ENCODE results near the gene PTPRK.

The PTPRK gene

GRCh38 chr6:128249429-128249828 is 271.0 kb downstream of the PTPRK start:
- H3K4me3 ChIP-seq (ENCODE audit: low read length in 2 of 2) = no peak overlapping the region
- no peaks in the 10 kb centered on the region for H3K9me3 ChIP-seq (replicated peaks in 1 of 2; ENCODE audit: control insufficient read depth in 2 of 2, insufficient read depth in 1 of 2, low read depth in 1 of 2, low read length in 2 of 2)
- no peak overlapping the region for H3K23ac ChIP-seq (ENCODE audit: low read depth, low read length, poor library complexity)
- H3K36me3 ChIP-seq (replicated peaks in 1 of 2; ENCODE audit: control insufficient read depth in 2 of 2, insufficient read depth in 2 of 2, low read length in 2 of 2) = no peaks in the 10 kb centered on the region
- H3K27ac ChIP-seq (replicated peaks; ENCODE audit: low read length) = no peak overlapping the region
- H3K18ac ChIP-seq (ENCODE audit: low read length) = no peak overlapping the region
- H3K27me3 ChIP-seq (ENCODE audit: control insufficient read depth in 3 of 3, insufficient read depth in 3 of 3, low read depth in 1 of 3, low read length in 3 of 3) = no peaks in the 10 kb centered on the region
- no peak for DNase-seq (ENCODE audit: low spot score)
- H2AFZ ChIP-seq (ENCODE audit: low read length) = no peak overlapping the region
- no peak overlapping the region for H3K4ac ChIP-seq (ENCODE audit: low read length)
- H4K91ac ChIP-seq (ENCODE audit: low read depth, low read length, poor library complexity) = no peak overlapping the region
- no peak overlapping the region for H3K14ac ChIP-seq (ENCODE audit: low read length)
- no peak overlapping the region for H2BK5ac ChIP-seq (ENCODE audit: low read length)
- H3K4me1 ChIP-seq (ENCODE audit: control insufficient read depth in 2 of 2, insufficient read depth in 1 of 2, low read depth in 1 of 2, low read length in 2 of 2) = peaks cover 0 to 5% of the 10 kb centered on the region in 2 donors
- no peak overlapping the region for H2BK12ac ChIP-seq (ENCODE audit: low read length)
- no CpG with 5 or more reads among the region's 4 CpGs for WGBS, 2 donors (ENCODE audit: extremely low coverage in 2 of 2, insufficient read length in 2 of 2, insufficient replicate concordance in 1 of 2)
- H3K4me2 ChIP-seq (ENCODE audit: insufficient read depth, low read length, poor library complexity, severe bottlenecking) = no peak overlapping the region
- H3K9ac ChIP-seq (ENCODE audit: low read depth, low read length, poor library complexity) = no peak overlapping the region
- no peak overlapping the region for H2BK15ac ChIP-seq (ENCODE audit: low read length)
- no peak overlapping the region for H2AK5ac ChIP-seq (ENCODE audit: low read depth, low read length)
- H2BK120ac ChIP-seq (ENCODE audit: low read depth, low read length) = no peak overlapping the region
- H4K8ac ChIP-seq (ENCODE audit: low read depth, low read length) = no peak overlapping the region
- peaks cover 3% of the 10 kb centered on the region for H3K79me1 ChIP-seq (ENCODE audit: low read depth, low read length)

GRCh38 chr6:128246472-128247260 is 273.7 kb downstream of the PTPRK start:
- Histone ChIP-seq H3K9me3 (replicated peaks in 1 of 2; ENCODE audit: control insufficient read depth in 2 of 2, insufficient read depth in 1 of 2, low read depth in 1 of 2, low read length in 2 of 2) (no peaks in the 10 kb centered on the region), H4K8ac (ENCODE audit: low read depth, low read length) (no peak overlapping the region), H3K9ac (ENCODE audit: low read depth, low read length, poor library complexity) (no peak overlapping the region), H2BK15ac (ENCODE audit: low read length) (no peak overlapping the region), H3K27ac (replicated peaks; ENCODE audit: low read length) (no peak overlapping the region), H2AK5ac (ENCODE audit: low read depth, low read length) (no peak overlapping the region), H2BK5ac (ENCODE audit: low read length) (no peak overlapping the region), H3K27me3 (ENCODE audit: control insufficient read depth in 3 of 3, insufficient read depth in 3 of 3, low read depth in 1 of 3, low read length in 3 of 3) (no peaks in the 10 kb centered on the region), H3K4ac (ENCODE audit: low read length) (no peak overlapping the region), H2BK120ac (ENCODE audit: low read depth, low read length) (no peak overlapping the region), H4K91ac (ENCODE audit: low read depth, low read length, poor library complexity) (no peak overlapping the region), H3K18ac (ENCODE audit: low read length) (no peak overlapping the region), H2BK12ac (ENCODE audit: low read length) (no peak overlapping the region), H3K79me1 (ENCODE audit: low read depth, low read length) (peaks cover under 1% of the 10 kb centered on the region), H3K4me2 (ENCODE audit: insufficient read depth, low read length, poor library complexity, severe bottlenecking) (no peak overlapping the region), H3K4me1 (ENCODE audit: control insufficient read depth in 2 of 2, insufficient read depth in 1 of 2, low read depth in 1 of 2, low read length in 2 of 2) (peaks cover 0 to 5% of the 10 kb centered on the region in 2 donors), H3K36me3 (replicated peaks in 1 of 2; ENCODE audit: control insufficient read depth in 2 of 2, insufficient read depth in 2 of 2, low read length in 2 of 2) (no peaks in the 10 kb centered on the region), H3K4me3 (ENCODE audit: low read length in 2 of 2) (no peak overlapping the region), H3K23ac (ENCODE audit: low read depth, low read length, poor library complexity) (no peak overlapping the region), H2AFZ (ENCODE audit: low read length) (no peak overlapping the region), H3K14ac (ENCODE audit: low read length) (no peak overlapping the region)
- WGBS, 2 donors (ENCODE audit: extremely low coverage in 2 of 2, insufficient read length in 2 of 2, insufficient replicate concordance in 1 of 2) = no CpG with 5 or more reads among the region's 7 CpGs
- no peak for DNase-seq (ENCODE audit: low spot score)

- no peak overlapping the region for H3K27ac ChIP-seq (replicated peaks; ENCODE audit: low read length)
- no peak overlapping the region for H2AK5ac ChIP-seq (ENCODE audit: low read depth, low read length)
- no peak overlapping the region for H3K4me2 ChIP-seq (ENCODE audit: insufficient read depth, low read length, poor library complexity, severe bottlenecking)
- no peak overlapping the region for H3K4ac ChIP-seq (ENCODE audit: low read length)
- H2BK5ac ChIP-seq (ENCODE audit: low read length) = no peak overlapping the region
- no peak overlapping the region for H2BK120ac ChIP-seq (ENCODE audit: low read depth, low read length)
- no peak overlapping the region for H2BK12ac ChIP-seq (ENCODE audit: low read length)
- H3K9ac ChIP-seq (ENCODE audit: low read depth, low read length, poor library complexity) = no peak overlapping the region
- H4K91ac ChIP-seq (ENCODE audit: low read depth, low read length, poor library complexity) = no peak overlapping the region
- no peaks in the 10 kb centered on the region for H3K36me3 ChIP-seq (replicated peaks in 1 of 2; ENCODE audit: control insufficient read depth in 2 of 2, insufficient read depth in 2 of 2, low read length in 2 of 2)
- H3K23ac ChIP-seq (ENCODE audit: low read depth, low read length, poor library complexity) = no peak overlapping the region
- no peak overlapping the region for H2BK15ac ChIP-seq (ENCODE audit: low read length)
- H3K27me3 ChIP-seq (ENCODE audit: control insufficient read depth in 3 of 3, insufficient read depth in 3 of 3, low read depth in 1 of 3, low read length in 3 of 3) = no peaks in the 10 kb centered on the region
- H3K9me3 ChIP-seq (replicated peaks in 1 of 2; ENCODE audit: control insufficient read depth in 2 of 2, insufficient read depth in 1 of 2, low read depth in 1 of 2, low read length in 2 of 2) = no peaks in the 10 kb centered on the region
- H3K4me3 ChIP-seq (ENCODE audit: low read length in 2 of 2) = no peak overlapping the region
- H3K79me1 ChIP-seq (ENCODE audit: low read depth, low read length) = no peaks in the 10 kb centered on the region
- H3K18ac ChIP-seq (ENCODE audit: low read length) = no peak overlapping the region
- H3K4me1 ChIP-seq (ENCODE audit: control insufficient read depth in 2 of 2, insufficient read depth in 1 of 2, low read depth in 1 of 2, low read length in 2 of 2) = peaks cover 7% of the 10 kb centered on the region in 2 donors
- no peak overlapping the region for H3K14ac ChIP-seq (ENCODE audit: low read length)
- no peak overlapping the region for H4K8ac ChIP-seq (ENCODE audit: low read depth, low read length)
- no peak for DNase-seq (ENCODE audit: low spot score)
- WGBS, 2 donors (ENCODE audit: extremely low coverage in 2 of 2, insufficient read length in 2 of 2, insufficient replicate concordance in 1 of 2) = no CpG with 5 or more reads among the region's 2 CpGs
- no peak overlapping the region for H2AFZ ChIP-seq (ENCODE audit: low read length)
Measured at GRCh38 chr6:128244751-128245405, 275.5 kb downstream of the PTPRK start.

- Histone ChIP-seq H3K27me3 (ENCODE audit: control insufficient read depth in 3 of 3, insufficient read depth in 3 of 3, low read depth in 1 of 3, low read length in 3 of 3) (no peaks in the 10 kb centered on the region), H3K36me3 (replicated peaks in 1 of 2; ENCODE audit: control insufficient read depth in 2 of 2, insufficient read depth in 2 of 2, low read length in 2 of 2) (no peaks in the 10 kb centered on the region), H3K4ac (ENCODE audit: low read length) (no peak overlapping the region), H3K79me1 (ENCODE audit: low read depth, low read length) (no peaks in the 10 kb centered on the region), H3K4me3 (ENCODE audit: low read length in 2 of 2) (no peak overlapping the region), H3K4me1 (ENCODE audit: control insufficient read depth in 2 of 2, insufficient read depth in 1 of 2, low read depth in 1 of 2, low read length in 2 of 2) (peaks cover 7 to 19% of the 10 kb centered on the region in 2 donors), H2AFZ (ENCODE audit: low read length) (no peak overlapping the region), H3K4me2 (ENCODE audit: insufficient read depth, low read length, poor library complexity, severe bottlenecking) (no peak overlapping the region), H3K18ac (ENCODE audit: low read length) (no peak overlapping the region), H3K27ac (replicated peaks; ENCODE audit: low read length) (no peak overlapping the region), H4K91ac (ENCODE audit: low read depth, low read length, poor library complexity) (no peak overlapping the region), H3K14ac (ENCODE audit: low read length) (no peak overlapping the region), H4K8ac (ENCODE audit: low read depth, low read length) (no peak overlapping the region), H2BK12ac (ENCODE audit: low read length) (no peak overlapping the region), H2BK15ac (ENCODE audit: low read length) (no peak overlapping the region), H2BK120ac (ENCODE audit: low read depth, low read length) (no peak overlapping the region), H3K9me3 (replicated peaks in 1 of 2; ENCODE audit: control insufficient read depth in 2 of 2, insufficient read depth in 1 of 2, low read depth in 1 of 2, low read length in 2 of 2) (no peaks in the 10 kb centered on the region), H2BK5ac (ENCODE audit: low read length) (no peak overlapping the region), H3K9ac (ENCODE audit: low read depth, low read length, poor library complexity) (no peak overlapping the region), H2AK5ac (ENCODE audit: low read depth, low read length) (no peak overlapping the region), H3K23ac (ENCODE audit: low read depth, low read length, poor library complexity) (no peak overlapping the region)
- WGBS, 2 donors (ENCODE audit: extremely low coverage in 2 of 2, insufficient read length in 2 of 2, insufficient replicate concordance in 1 of 2) = no CpG with 5 or more reads among the region's 3 CpGs
- no peak for DNase-seq (ENCODE audit: low spot score)
Measured at GRCh38 chr6:128242765-128243403, 277.5 kb downstream of the PTPRK start.
